ENCODE measurements around the gene HELZ. TPM values are rescaled to one million over a fixed set of nuclear protein-coding genes. Genes with fewer than 3 reads are reported as not detected.
A peak's percentile ranks its signal among the peaks of the same experiment; 100 is the strongest.
"Not testable (repeated sequence)": the region's sequence is repeated elsewhere in the genome, so short reads cannot be mapped to it uniquely, and the experiment has no call there.

HELZ gene
- polyA plus RNA-seq, 6 donors from 2014 or later, result 34.5 to 94.7 (median 75.5) TPM

DNA sequence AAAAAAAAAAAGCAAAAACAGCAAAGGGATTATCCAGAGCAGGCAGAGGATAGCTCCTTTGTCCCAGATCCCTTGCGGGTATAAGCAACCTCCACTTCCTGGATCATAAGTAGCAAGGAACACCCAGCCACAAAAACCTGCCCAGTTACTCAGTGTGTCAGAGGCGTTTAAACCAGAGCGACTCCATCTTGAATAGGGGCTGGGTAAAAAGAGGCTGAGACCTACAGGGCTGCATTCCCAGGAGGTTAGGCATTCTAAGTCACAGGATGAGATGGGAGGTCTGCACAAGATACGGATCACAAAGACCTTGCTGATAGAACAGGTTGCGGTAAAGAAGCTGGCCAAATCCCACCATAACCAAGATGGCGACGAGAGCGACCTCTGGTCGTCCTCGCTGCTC is 33.4 kb upstream of the HELZ start:
- Mint-ChIP-seq H3K4me1 (no peaks in the 10 kb centered on the region), H3K27me3 (no peaks in the 10 kb centered on the region), H3K36me3 (no peaks in the 10 kb centered on the region), H3K4me3 (no peak overlapping the region), H3K9me3 (no peaks in the 10 kb centered on the region), H3K27ac (no peak overlapping the region)
- ATAC-seq (ENCODE audit: low read depth in 2 of 2) (no peak), DNase-seq (no peak)

DNA sequence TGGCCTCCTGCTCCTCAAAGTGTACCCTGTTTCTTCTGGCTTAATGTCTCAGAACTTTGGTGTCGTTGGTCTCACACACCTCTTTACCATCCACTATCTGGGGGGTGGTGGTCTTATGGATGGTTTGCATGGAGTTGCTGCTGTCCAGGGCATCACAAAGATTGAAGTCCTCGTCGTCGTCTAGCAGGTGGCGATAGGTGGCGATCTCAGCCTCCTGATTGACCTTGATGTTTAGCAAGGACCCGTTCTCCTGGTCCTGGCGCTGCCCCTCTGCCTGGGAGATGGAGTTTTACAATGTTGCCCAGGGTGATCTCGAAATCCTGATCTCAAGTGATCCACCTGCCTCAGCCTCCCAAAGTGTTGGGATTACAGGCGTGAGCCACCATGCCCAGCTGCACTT is 31.1 kb upstream of the HELZ start:
- Mint-ChIP-seq H3K36me3 (no peaks in the 10 kb centered on the region), H3K4me1 (no peaks in the 10 kb centered on the region), H3K27me3 (no peaks in the 10 kb centered on the region), H3K27ac (peak overlapping the region in 1 of 6 donors; percentile 88), H3K4me3 (no peak overlapping the region), H3K9me3 (no peaks in the 10 kb centered on the region)
- DNase-seq (no peak), ATAC-seq (ENCODE audit: low read depth in 2 of 2) (no peak)

DNA sequence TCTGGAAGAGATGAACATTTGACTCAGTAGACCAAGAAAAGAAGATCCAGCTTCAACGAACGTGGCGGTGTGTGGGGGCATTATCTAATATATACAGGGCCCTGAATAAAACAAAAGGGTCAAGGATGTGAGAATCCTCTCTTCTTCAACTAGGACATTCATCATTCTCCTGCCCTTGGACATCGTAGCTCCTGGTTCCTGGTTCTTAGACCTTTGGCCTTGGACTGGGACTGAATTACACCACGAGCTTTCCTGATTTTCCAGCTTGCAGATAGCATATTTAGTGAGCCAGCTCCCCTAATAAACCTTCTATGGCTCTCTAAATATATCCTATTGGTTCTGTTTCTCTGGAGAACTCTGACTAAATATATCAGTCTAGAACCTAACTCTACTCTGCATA is 29.5 kb upstream of the HELZ start:
- DNase-seq (no peak), ATAC-seq (ENCODE audit: low read depth in 2 of 2) (no peak)
- H3K4me1 Mint-ChIP-seq, result no peaks in the 10 kb centered on the region
- no peak overlapping the region for H3K27ac Mint-ChIP-seq
- H3K36me3 Mint-ChIP-seq, result no peaks in the 10 kb centered on the region
- no peaks in the 10 kb centered on the region for H3K27me3 Mint-ChIP-seq
- H3K4me3 Mint-ChIP-seq, result no peak overlapping the region
- no peaks in the 10 kb centered on the region for H3K9me3 Mint-ChIP-seq

DNA sequence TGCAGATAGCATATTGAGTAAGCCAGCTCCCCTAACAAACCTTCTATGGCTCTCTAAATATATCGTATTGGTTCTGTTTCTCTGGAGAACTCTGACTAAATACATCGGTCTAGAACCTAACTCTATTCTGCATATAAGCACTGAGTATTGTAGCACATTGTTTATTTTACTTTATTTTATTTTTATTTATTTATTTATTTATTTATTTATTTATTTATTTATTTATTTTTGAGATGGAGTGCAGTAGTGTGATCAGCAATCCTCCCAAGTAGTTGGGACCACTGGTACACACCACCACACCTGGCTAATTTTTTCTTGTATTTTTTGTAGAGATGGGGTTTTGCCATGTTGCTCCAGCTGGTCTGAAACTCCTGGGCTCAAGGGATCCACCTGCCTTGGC is 28.9 kb upstream of the HELZ start:
- no peak for ATAC-seq (ENCODE audit: low read depth in 2 of 2)
- H3K9me3 Mint-ChIP-seq, result no peaks in the 10 kb centered on the region
- no peaks in the 10 kb centered on the region for H3K36me3 Mint-ChIP-seq
- no peak overlapping the region for H3K4me3 Mint-ChIP-seq
- DNase-seq, result no peak
- no peaks in the 10 kb centered on the region for H3K27me3 Mint-ChIP-seq
- H3K4me1 Mint-ChIP-seq, result no peaks in the 10 kb centered on the region
- H3K27ac Mint-ChIP-seq, result no peak overlapping the region

DNA sequence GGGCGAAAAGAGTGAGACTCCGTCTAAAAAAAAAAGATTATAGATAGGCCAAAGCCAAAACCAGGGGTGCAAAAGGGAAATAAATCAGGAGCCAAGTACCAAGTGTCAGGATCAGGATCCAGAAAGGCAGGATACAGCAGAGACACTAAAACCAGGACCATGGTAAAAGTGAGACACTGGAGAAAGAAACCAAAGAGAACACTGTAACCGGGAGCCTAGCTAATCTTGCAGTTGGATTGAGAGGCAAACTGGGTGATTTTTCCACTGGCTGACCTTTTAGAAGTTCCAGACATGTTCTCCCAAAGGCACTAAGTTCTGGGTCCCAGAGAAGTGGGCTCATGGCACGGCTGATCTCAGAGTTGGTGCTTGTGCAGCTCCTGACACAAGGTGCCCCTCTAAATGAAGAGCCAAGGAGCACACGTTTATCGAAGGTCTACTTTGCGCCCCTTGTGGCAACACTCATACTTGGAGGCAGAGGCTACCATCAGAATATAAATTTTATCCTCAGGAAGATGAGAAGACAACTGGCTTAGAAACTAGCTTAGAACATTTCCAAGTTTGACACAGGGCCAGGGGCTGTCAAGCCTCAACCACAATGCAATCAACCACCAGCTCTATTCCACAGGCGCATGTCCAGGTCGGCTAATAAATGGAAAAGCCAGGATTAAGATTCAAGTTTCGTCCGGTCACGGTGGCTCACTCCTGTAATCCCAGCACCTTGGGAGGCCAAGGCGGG is 27.5 kb upstream of the HELZ start:
- ATAC-seq (ENCODE audit: low read depth in 2 of 2) (no peak), DNase-seq (no peak)
- H3K27ac Mint-ChIP-seq, result no peak overlapping the region
- H3K4me1 Mint-ChIP-seq, result no peaks in the 10 kb centered on the region
- no peaks in the 10 kb centered on the region for H3K36me3 Mint-ChIP-seq
- no peak overlapping the region for H3K4me3 Mint-ChIP-seq
- H3K27me3 Mint-ChIP-seq, result no peaks in the 10 kb centered on the region
- no peaks in the 10 kb centered on the region for H3K9me3 Mint-ChIP-seq

DNA sequence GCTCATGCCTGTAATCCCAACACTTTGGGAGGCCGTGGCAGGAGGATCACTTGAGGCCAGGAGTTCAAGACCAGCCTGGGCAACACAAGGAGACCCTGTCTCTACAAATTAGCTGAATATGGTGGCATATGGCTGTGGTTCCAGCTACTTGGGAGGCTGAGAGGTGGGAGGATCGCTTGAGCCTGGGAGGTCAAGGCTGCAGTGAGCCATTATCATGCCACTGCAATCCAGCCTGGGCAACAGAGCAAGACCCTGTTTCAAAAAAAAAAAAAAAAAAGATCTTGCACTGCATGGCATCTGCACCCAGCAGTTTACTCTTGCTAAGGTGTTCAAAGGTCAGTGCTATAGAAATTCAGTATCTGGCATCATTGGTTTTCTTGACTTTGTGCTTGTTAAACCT is 26.2 kb upstream of the HELZ start:
- ATAC-seq (ENCODE audit: low read depth in 2 of 2); H3K4me3 Mint-ChIP-seq; H3K9me3 Mint-ChIP-seq; H3K4me1 Mint-ChIP-seq; H3K27me3 Mint-ChIP-seq; H3K27ac Mint-ChIP-seq; DNase-seq; H3K36me3 Mint-ChIP-seq: not testable (repeated sequence)

DNA sequence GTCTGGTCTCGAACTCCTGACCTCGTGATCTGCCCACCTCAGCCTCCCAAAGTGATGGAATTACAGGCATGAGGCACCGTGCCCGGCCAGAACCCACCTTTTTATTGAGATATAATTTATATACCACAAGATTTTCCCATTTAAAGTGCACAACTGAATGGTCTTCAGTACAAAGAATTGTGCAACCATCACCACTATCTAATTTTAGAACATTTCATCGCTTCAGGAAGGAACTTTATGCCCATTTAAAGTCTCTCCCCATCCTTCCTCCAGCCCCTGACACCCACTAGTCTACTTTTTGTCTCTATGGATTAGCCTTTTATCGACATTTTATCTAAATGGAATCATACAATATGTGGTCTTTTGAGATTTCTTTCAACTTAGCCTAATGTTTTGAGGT is 25.4 kb upstream of the HELZ start:
- Mint-ChIP-seq H3K9me3 (no peaks in the 10 kb centered on the region), H3K36me3 (no peaks in the 10 kb centered on the region), H3K27me3 (no peaks in the 10 kb centered on the region), H3K27ac (peak overlapping the region in 1 of 6 donors; percentile 57), H3K4me1 (no peaks in the 10 kb centered on the region), H3K4me3 (no peak overlapping the region)
- DNase-seq (no peak), ATAC-seq (ENCODE audit: low read depth in 2 of 2) (no peak)

DNA sequence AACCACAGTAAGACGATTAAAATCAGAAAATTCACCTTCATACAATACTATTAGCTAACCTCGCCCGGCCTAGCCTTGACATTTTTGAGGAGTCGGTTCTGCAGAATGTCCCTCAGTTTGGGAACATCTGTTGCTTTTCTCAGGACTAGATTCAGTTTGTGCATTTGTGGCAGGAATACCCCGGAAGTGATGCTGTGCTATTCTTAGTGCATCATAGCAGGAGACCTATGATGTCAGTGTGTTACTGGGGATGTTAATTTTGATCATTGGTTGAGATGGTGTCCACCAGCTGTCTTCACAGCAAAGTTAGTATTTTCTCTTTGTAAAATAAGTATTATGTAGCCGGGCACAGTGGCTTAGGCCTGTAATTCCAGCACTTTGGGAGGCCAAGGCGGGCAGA is 21.5 kb upstream of the HELZ start:
- H3K27me3 Mint-ChIP-seq, result no peaks in the 10 kb centered on the region
- H3K4me3 Mint-ChIP-seq, result no peak overlapping the region
- H3K36me3 Mint-ChIP-seq, result no peaks in the 10 kb centered on the region
- no peak for DNase-seq
- H3K4me1 Mint-ChIP-seq, result no peaks in the 10 kb centered on the region
- no peak for ATAC-seq (ENCODE audit: low read depth in 2 of 2)
- H3K27ac Mint-ChIP-seq, result no peak overlapping the region
- no peaks in the 10 kb centered on the region for H3K9me3 Mint-ChIP-seq

DNA sequence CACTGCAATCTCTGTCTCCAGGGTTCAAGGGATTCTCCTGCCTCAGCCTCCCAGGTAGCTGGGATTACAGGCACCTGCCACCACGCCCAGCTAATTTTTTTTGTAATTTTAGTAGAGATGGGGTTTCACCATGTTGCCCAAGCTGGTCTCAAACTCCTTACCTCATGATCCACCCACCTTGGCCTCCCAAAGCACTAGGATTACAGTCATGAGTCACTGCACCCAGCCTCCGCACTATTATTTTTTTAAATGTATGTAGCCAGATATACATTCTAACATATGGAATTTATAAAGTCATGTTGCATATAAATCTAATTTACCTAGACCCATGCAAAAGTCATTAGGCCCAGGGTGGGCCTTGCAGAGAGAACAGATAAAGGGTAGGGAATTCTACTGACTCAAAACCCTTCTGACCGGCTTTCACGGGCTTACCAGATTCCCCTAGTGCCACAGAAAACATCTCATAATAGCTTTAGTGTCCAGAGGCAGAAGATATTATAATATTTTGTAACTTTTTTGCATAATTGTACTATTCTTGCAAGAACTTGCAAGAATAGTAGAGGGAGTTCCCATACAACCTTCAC is 20.5 kb upstream of the HELZ start:
- Mint-ChIP-seq H3K9me3 (no peaks in the 10 kb centered on the region), H3K4me3 (no peak overlapping the region), H3K4me1 (no peaks in the 10 kb centered on the region), H3K27me3 (no peaks in the 10 kb centered on the region), H3K27ac (no peak overlapping the region), H3K36me3 (no peaks in the 10 kb centered on the region)
- DNase-seq (no peak), ATAC-seq (ENCODE audit: low read depth in 2 of 2) (no peak)

DNA sequence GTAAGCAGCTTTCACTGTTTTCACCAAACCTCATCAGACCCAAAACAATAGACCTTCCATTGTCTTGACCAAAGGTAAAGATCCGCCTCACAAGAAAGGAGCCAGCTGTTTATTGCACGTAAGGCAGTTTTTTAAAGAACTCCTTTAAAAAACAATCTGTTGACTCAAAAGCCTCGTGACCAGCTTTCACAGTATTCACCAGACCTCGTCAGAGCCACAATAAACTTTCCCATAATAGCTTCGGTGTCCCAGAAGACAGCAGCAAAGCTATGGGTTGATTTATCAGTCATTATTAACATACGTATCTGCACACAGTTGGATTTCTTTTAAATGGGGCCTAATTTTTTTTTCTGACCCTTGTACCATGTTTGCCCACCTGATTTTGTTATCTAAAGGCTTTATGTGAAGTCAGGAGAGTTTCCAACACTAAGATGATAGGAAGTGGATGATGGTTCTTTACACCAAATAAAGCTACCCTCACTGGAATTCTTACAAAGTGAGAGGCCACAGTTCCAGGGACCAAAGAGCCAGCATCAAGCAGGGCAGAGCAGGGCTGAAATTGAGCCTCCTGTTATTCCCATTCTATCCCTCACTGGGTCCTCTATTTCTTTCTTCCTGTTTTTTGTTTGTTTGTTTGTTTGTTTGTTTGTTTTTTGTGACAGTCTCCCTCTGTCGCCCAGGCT is 17.6 kb upstream of the HELZ start:
- Mint-ChIP-seq H3K9me3 (no peaks in the 10 kb centered on the region), H3K4me3 (no peak overlapping the region), H3K4me1 (peaks cover under 1 to 6% (median 3%) of the 10 kb centered on the region in 3 donors), H3K27me3 (peaks cover 0 to 6% (median 3%) of the 10 kb centered on the region in 3 donors), H3K27ac (no peak overlapping the region), H3K36me3 (no peaks in the 10 kb centered on the region)
- DNase-seq (no peak), ATAC-seq (ENCODE audit: low read depth in 2 of 2) (no peak)

DNA sequence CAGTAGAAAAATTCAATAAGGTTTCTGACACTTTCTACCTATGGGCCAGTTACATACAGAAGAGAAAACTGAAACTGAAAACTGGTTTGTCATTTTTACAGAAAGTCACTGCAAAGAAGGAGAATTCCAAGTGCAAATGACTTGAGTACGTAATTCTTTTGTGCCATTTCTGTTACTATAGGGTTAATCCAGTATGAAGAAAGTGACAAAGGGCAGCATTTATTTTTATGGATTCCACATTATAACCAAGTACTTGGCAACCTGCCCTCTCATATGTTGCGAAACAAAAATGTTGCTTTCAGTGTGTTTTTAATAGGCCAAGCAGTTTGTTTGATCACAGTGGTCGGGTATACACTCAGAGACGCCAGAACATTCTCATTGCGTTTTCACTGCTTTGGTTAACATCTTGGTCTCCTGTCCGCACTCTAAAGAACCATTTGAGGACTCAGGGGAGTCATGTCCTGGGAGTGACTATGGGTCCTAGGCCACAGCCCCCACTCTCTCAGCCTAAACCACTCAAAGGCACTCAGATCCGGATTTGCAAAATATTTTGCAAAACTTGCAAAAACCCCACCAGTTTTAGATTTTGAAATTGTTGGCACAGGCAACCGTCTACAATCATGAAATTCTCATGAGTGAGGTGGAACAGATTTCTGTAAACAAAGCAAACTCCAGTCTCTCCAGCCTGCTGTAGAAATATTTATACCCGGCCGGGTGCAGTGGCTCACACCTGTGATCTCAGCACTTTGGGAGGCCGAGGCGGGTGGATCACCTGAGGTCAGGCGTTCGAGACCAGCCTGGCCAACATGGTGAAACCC is 15.4 kb upstream of the HELZ start:
- no peaks in the 10 kb centered on the region for H3K9me3 Mint-ChIP-seq
- H3K27me3 Mint-ChIP-seq, result peaks cover 0 to 6% (median 3%) of the 10 kb centered on the region in 3 donors
- H3K4me1 Mint-ChIP-seq, result peaks cover 3 to 7% (median 6%) of the 10 kb centered on the region in 3 donors
- H3K36me3 Mint-ChIP-seq, result no peaks in the 10 kb centered on the region
- DNase-seq, result no peak
- H3K27ac Mint-ChIP-seq, result no peak overlapping the region
- H3K4me3 Mint-ChIP-seq, result peak overlapping the region in 1 of 8 donors; percentile 37
- no peak for ATAC-seq (ENCODE audit: low read depth in 2 of 2)

DNA sequence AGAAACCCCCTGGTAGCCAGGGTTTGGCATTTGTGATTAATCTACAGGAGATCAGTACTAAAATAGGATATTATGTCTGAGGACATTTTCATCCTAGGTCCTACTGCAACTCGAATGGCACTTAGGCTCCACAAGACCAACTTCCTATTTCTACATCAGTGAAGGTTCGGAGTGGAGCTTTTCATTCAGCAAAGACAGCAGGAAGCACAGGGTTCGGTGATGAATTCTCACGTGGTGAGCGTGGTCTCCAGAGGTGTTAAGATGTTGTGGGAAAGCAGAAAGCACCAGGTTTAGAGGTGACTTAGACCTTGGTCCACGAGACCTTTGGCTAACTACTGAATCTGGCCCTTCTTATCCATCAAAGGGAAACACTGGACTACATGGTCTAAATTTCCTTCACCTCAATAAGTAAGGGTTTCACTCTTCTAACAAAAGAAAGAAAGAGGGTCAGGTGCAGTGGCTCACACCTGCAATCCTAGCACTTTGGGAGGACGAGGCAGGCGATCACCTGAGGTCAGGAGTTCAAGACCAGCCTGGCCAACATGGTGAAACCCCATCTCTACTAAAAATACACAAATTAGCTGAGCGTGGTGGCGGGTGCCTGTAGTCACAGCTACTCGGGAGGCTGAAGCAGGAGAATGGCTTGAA is 13.9 kb upstream of the HELZ start:
- Mint-ChIP-seq H3K27ac (no peak overlapping the region), H3K4me3 (no peak overlapping the region), H3K27me3 (peaks cover 0 to 6% (median 3%) of the 10 kb centered on the region in 3 donors), H3K36me3 (no peaks in the 10 kb centered on the region), H3K9me3 (no peaks in the 10 kb centered on the region), H3K4me1 (peaks cover 3 to 7% (median 6%) of the 10 kb centered on the region in 3 donors)
- ATAC-seq (ENCODE audit: low read depth in 2 of 2) (no peak), DNase-seq (no peak)

DNA sequence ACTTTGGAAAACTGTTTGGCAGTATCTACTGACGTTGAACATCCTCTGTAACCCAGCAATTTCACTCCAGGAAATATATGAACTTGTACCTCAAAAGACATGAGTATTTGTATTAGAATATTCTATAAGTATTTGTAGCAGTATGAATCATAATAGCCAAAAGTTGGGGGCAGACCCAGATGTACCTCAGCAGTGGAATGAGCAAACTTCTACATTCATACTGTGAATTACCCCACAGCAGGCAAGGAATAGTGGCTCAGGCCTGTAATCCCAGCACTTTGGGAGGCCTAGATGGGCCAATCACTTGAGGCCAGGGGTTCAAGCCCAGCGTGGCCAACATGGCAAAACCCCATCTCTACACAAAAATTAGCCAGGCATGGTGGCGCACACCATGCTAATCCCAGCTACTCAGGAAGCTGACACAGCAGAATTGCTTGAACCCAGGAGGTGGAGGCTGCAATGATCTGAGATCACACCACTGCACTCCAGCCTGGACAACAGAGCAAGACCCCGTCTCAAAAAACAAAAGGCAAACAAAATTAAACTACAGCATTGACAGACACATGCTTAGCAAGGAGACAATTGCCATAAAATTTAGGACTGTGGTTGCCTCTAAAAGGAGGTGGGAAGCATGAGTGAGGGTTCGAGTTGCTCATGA is 11.2 kb upstream of the HELZ start:
- peak overlapping the region in 1 of 8 donors; percentile 9 for H3K4me3 Mint-ChIP-seq

More for the DNA sequence above, 11.2 kb upstream of the HELZ start:
- H3K27me3 Mint-ChIP-seq, result peaks cover 0 to 6% (median 3%) of the 10 kb centered on the region in 3 donors
- ATAC-seq (ENCODE audit: low read depth in 2 of 2) (no peak), DNase-seq (no peak)
- H3K27ac Mint-ChIP-seq, result no peak overlapping the region
- H3K4me1 Mint-ChIP-seq, result peaks cover 3 to 7% (median 6%) of the 10 kb centered on the region in 3 donors
- H3K36me3 Mint-ChIP-seq, result no peaks in the 10 kb centered on the region
- H3K9me3 Mint-ChIP-seq, result no peaks in the 10 kb centered on the region

Data from naive B cell (primary cell).